H1 (cell line): ENCODE measurements around the gene PDGFD. TPM values are rescaled to one million over a fixed set of nuclear protein-coding genes. Genes with fewer than 3 reads are reported as not detected.

Source experiments
- BCL11A ChIP-seq, 2 experiments: IDR thresholded peaks; one replicate each; pipeline ENCODE4 v1.6.1; 2011; ENCODE audit warnings: low read depth in 2 of 2, low read length in 2 of 2, mild to moderate bottlenecking in 2 of 2
- polyA plus RNA-seq, 7 experiments: library from polyadenylated mRNA; depleted of rRNA in 3 of 7; stranded (reverse) in 5 of 7; unstranded in 2 of 7; fragments of >200 nt in 5 of 7; fragments of 200-250 nt in 2 of 7; gene quantifications; 1 replicate in 5 of 7; 2 replicates in 1 of 7; 4 replicates in 1 of 7; pipeline versions ENCODE4 v1.2.1 to v1.2.3, GENCODE V29; 2011 to 2013; ENCODE audit warnings: missing spikeins in 2 of 7, mixed read lengths in 2 of 7
- total RNA-seq: library from RNA; stranded (reverse); fragmentation: NEBNext Ultra II Directional; extraction: Animal tissue kit (Norgen Biotek cat#: 25700); gene quantifications from 2 replicates; pipeline ENCODE4 v1.2.1, GENCODE V29; 2021

PDGFD gene
- total and polyA plus RNA-seq, 2 of the 8 experiments (the other 6 are each of a cell fraction or from before 2014, with no cell fraction given), result 1.1 to 3.9 TPM

DNA sequence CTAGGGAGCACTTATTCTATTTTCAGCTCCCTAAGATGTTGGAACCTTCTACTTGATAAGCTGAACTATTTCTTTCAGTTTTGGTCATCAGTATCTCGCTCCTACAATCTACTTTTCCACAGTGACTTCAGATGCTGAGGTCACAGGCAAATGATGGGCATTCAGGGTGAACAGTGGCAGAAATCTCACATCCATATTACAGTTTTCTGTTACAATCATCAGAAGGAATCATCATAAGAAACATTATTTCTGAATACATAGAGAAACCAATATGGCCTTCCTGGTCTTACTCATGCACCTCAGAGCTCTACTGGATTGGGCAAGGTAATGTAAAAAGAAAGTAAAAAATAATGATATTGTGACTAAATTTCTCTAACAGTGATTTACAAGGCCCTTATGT is 166.9 kb downstream of the PDGFD start (continued):
- TF ChIP-seq BCL11A (IDR thresholded peaks at IDR 0.05; ENCODE audit: low read depth in 2 of 2, low read length in 2 of 2), result no peak
